IMR-90 (cell line): Measurements from ENCODE around the gene FLT1. TPM values are rescaled to one million over a fixed set of nuclear protein-coding genes. Genes with fewer than 3 reads are reported as not detected.

ENCODE experiments used
- ATAC-seq: fragments of 200-7000 bp; cut with Tn5 transposase; 2 replicates; pipeline ENCODE4 v1.9.1; 2020; ENCODE audit warnings: low read depth, mild to moderate bottlenecking, moderate library complexity
- BruUV-seq: library from RNA; stranded (reverse); fragments of 400-500 nt; replicated peaks from 2 replicates; lab custom pipeline; 2021; lab: Mats Ljungman, UMichigan
- CTCF ChIA-PET: fragments of 300-600 bp; formaldehyde crosslinking; extraction: SDS; loops from one replicate; lab custom pipeline; 2021; ENCODE audit warnings: antibody characterized with exemption; lab: Yijun Ruan, JAX
- POLR2A ChIA-PET: fragments of 300-600 bp; sonication (Branson Sonifier 250); formaldehyde crosslinking; loops from one replicate; lab custom pipeline; 2022; ENCODE audit warnings: antibody characterized with exemption; ENCODE audit not compliant: unreplicated experiment; lab: Charles Lee
- DNase-seq: peaks from one replicate; pipeline ENCODE4 v3.0.0; 2013
- H2AFZ ChIP-seq: replicated peaks from 2 replicates; pipeline ENCODE3; 2013; ENCODE audit warnings: low read length, mild to moderate bottlenecking; ENCODE audit not compliant: poor library complexity
- H2AK5ac ChIP-seq: 2 replicates; pipeline ENCODE4 v1.6.1; 2013; ENCODE audit warnings: low read depth, low read length, inconsistent platforms
- H2AK9ac ChIP-seq: replicated peaks from 2 replicates; pipeline ENCODE3; 2013; ENCODE audit warnings: mild to moderate bottlenecking, low read depth, low read length, moderate library complexity; ENCODE audit not compliant: poor library complexity
- H2BK120ac ChIP-seq: 2 replicates; pipeline ENCODE4 v1.6.1; 2013; ENCODE audit warnings: low read depth, low read length, inconsistent platforms
- H2BK15ac ChIP-seq: 3 replicates; pipeline ENCODE4 v1.6.1; 2013; ENCODE audit warnings: low read depth, low read length, inconsistent platforms
- H2BK20ac ChIP-seq: 2 replicates; pipeline ENCODE4 v1.6.1; 2013; ENCODE audit warnings: low read depth, mild to moderate bottlenecking, inconsistent platforms, low read length, moderate library complexity
- H2BK5ac ChIP-seq: 2 replicates; pipeline ENCODE4 v1.6.1; 2013; ENCODE audit warnings: mild to moderate bottlenecking, low read depth, low read length, inconsistent platforms; ENCODE audit not compliant: poor library complexity, severe bottlenecking
- H3K14ac ChIP-seq: replicated peaks from 2 replicates; pipeline ENCODE4 v1.6.1; 2013; ENCODE audit warnings: low read depth, low read length, inconsistent platforms
- H3K18ac ChIP-seq: 2 replicates; pipeline ENCODE4 v1.6.1; 2013; ENCODE audit warnings: low read depth, low read length, control low read depth
- H3K23ac ChIP-seq: 2 replicates; pipeline ENCODE4 v1.6.1; 2013; ENCODE audit warnings: low read depth, low read length, inconsistent platforms
- H3K27ac ChIP-seq: 2 replicates; pipeline ENCODE4 v1.5.1; 2013; ENCODE audit warnings: mild to moderate bottlenecking, control low read depth, low read length; ENCODE audit not compliant: insufficient read depth
- H3K27me3 ChIP-seq: 2 replicates; pipeline ENCODE4 v1.6.1; 2013; ENCODE audit warnings: low read length; ENCODE audit not compliant: control insufficient read depth, insufficient read depth
- H3K36me3 ChIP-seq: 2 replicates; pipeline ENCODE4 v1.6.1; 2013; ENCODE audit warnings: low read length, mixed read lengths; ENCODE audit not compliant: control insufficient read depth, insufficient read depth
- H3K4ac ChIP-seq: 2 replicates; pipeline ENCODE4 v1.6.1; 2013; ENCODE audit warnings: low read depth, low read length, inconsistent platforms
- H3K4me1 ChIP-seq: 2 replicates; pipeline ENCODE4 v1.6.1; 2013; ENCODE audit warnings: low read length, mixed read lengths; ENCODE audit not compliant: control insufficient read depth, insufficient read depth
- H3K4me2 ChIP-seq: 2 replicates; pipeline ENCODE4 v1.6.1; 2013; ENCODE audit warnings: low read depth, mild to moderate bottlenecking, control low read depth, low read length, moderate library complexity
- H3K4me3 ChIP-seq: 2 replicates; pipeline ENCODE4 v1.5.1; 2013; ENCODE audit warnings: low read depth, mild to moderate bottlenecking, control low read depth, low read length, moderate library complexity; ENCODE audit not compliant: insufficient read depth
- H3K56ac ChIP-seq: 2 replicates; pipeline ENCODE4 v1.6.1; 2013; ENCODE audit warnings: low read length, inconsistent platforms; ENCODE audit not compliant: insufficient read depth; ENCODE audit errors: extremely low read depth
- H3K79me1 ChIP-seq, 2 experiments: 2 replicates each; pipeline ENCODE4 v1.6.1; 2013; ENCODE audit warnings: low read length in 2 of 2, inconsistent platforms in 1 of 2, low read depth in 1 of 2
- H3K9ac ChIP-seq: 2 replicates; pipeline ENCODE4 v1.6.1; 2013; ENCODE audit warnings: low read depth, low read length, control low read depth
- H3K9me1 ChIP-seq: 2 replicates; pipeline ENCODE4 v1.6.1; 2013; ENCODE audit warnings: low read length, inconsistent platforms; ENCODE audit not compliant: insufficient read depth
- H3K9me3 ChIP-seq: 2 replicates; pipeline ENCODE4 v1.6.1; 2013; ENCODE audit warnings: low read length; ENCODE audit not compliant: control insufficient read depth, insufficient read depth
- H4K20me1 ChIP-seq: 2 replicates; pipeline ENCODE4 v1.6.1; 2013; ENCODE audit warnings: low read length, inconsistent platforms; ENCODE audit not compliant: insufficient read depth
- H4K5ac ChIP-seq: 2 replicates; pipeline ENCODE4 v1.6.1; 2013; ENCODE audit warnings: mild to moderate bottlenecking, low read depth, low read length, control low read depth
- H4K8ac ChIP-seq, 2 experiments: 2 replicates each; pipeline ENCODE4 v1.6.1; 2013; ENCODE audit warnings: low read depth in 2 of 2, low read length in 2 of 2, control low read depth in 1 of 2, inconsistent platforms in 1 of 2
- H4K91ac ChIP-seq: 2 replicates; pipeline ENCODE4 v1.6.1; 2013; ENCODE audit warnings: low read depth, low read length, inconsistent platforms; ENCODE audit not compliant: insufficient read depth
- BHLHE40 ChIP-seq: fragments of 150-350 bp; IDR thresholded peaks from 2 replicates; pipeline ENCODE4 v1.6.1; 2016; ENCODE audit warnings: mild to moderate bottlenecking, low read depth, low read length
- CEBPB ChIP-seq: IDR thresholded peaks from 2 replicates; pipeline ENCODE4 v1.6.1; 2012; ENCODE audit warnings: low read depth, low read length, improper control_type of control experiment
- CHD1 ChIP-seq: IDR thresholded peaks from 2 replicates; pipeline ENCODE4 v1.6.1; 2012; ENCODE audit warnings: low read depth, low read length, improper control_type of control experiment
- CTCF ChIP-seq: conservative IDR thresholded peaks from 2 replicates; pipeline ENCODE4 v1.5.1; 2012; ENCODE audit warnings: mild to moderate bottlenecking, low read depth, low read length, improper control_type of control experiment
- RCOR1 ChIP-seq: IDR thresholded peaks from 2 replicates; pipeline ENCODE4 v1.6.1; 2012; ENCODE audit warnings: mild to moderate bottlenecking, low read length, improper control_type of control experiment; ENCODE audit not compliant: insufficient replicate concordance
- RFX5 ChIP-seq: IDR thresholded peaks from 2 replicates; pipeline ENCODE4 v1.8.0; 2012; ENCODE audit warnings: low read depth, mild to moderate bottlenecking, low read length, moderate library complexity
- SMC3 ChIP-seq: fragments of 150-350 bp; IDR thresholded peaks from 2 replicates; pipeline ENCODE4 v1.6.1; 2016; ENCODE audit warnings: low read depth, mild to moderate bottlenecking, antibody characterized with exemption, low read length, moderate library complexity
- WGBS, 2 experiments: methylation state at CpG; one replicate each; pipeline versions ENCODE4 v1.1.5 to v1.1.7; 2013; ENCODE audit warnings: missing lambda C conversion rate in 2 of 2; ENCODE audit not compliant: insufficient read length in 1 of 2; ENCODE audit errors: extremely low coverage in 2 of 2; 5-methylcytosine and 5-hydroxymethylcytosine counted together
- dilution Hi-C: fragments of 300-500 bp; cut with HindIII; formaldehyde crosslinking; loops from one replicate; pipeline ENCODE4 v1.14.3; 2018; ENCODE audit warnings: low sequenced_read_pairs; ENCODE audit not compliant: unreplicated experiment
- in situ Hi-C: fragments of 300-500 bp; cut with MboI; formaldehyde crosslinking; loops from 3 replicates; pipeline ENCODE4 v1.14.3; 2019; ENCODE audit warnings: low sequenced_read_pairs, inconsistent platforms, mixed read lengths
- intact Hi-C: fragments of 100-400 bp; cut with micrococcal nuclease; formaldehyde crosslinking; loops from 2 replicates; pipeline ENCODE4 v1.10.0; 2022
- polyA plus RNA-seq, 3 experiments: library from polyadenylated mRNA; depleted of rRNA; stranded (reverse); fragments of >200 nt; gene quantifications; 2 replicates each; pipeline ENCODE4 v1.2.3, GENCODE V29; 2012; ENCODE audit warnings: low replicate concordance in 1 of 3
- total RNA-seq: library from RNA; depleted of rRNA; stranded (reverse); fragments of >200 nt; gene quantifications from 2 replicates; pipeline ENCODE4 v1.2.3, GENCODE V29; 2012

Gene FLT1
- total and polyA plus RNA-seq, 2 of the 4 experiments (the other 2 are of a cell fraction): 4.5 to 10.4 TPM

GRCh38 chr13:28542804-28543203 is 47.9 kb upstream of the FLT1 start:
- no peaks in the 10 kb centered on the region for H3K4me1 ChIP-seq
- H3K79me1 ChIP-seq: no peaks in the 10 kb centered on the region
- no peak overlapping the region for H3K4ac ChIP-seq
- H3K4me2 ChIP-seq: no peak overlapping the region
- no peak overlapping the region for H4K91ac ChIP-seq
- no peak overlapping the region for H3K56ac ChIP-seq
- H2BK120ac ChIP-seq: no peak overlapping the region
- no peak overlapping the region for H3K14ac ChIP-seq
- H4K20me1 ChIP-seq: no peaks in the 10 kb centered on the region
- no peaks in the 10 kb centered on the region for H3K9me1 ChIP-seq
- H3K9me3 ChIP-seq: peaks cover 8% of the 10 kb centered on the region
- H3K9ac ChIP-seq: no peak overlapping the region
- no peak overlapping the region for H3K27ac ChIP-seq
- no peak overlapping the region for H3K18ac ChIP-seq
- BruUV-seq: no TSS peak
- H3K23ac ChIP-seq: no peak overlapping the region
- H2BK5ac ChIP-seq: no peak overlapping the region
- no peaks in the 10 kb centered on the region for H3K27me3 ChIP-seq
- H2BK20ac ChIP-seq: no peak overlapping the region
- ChIA-PET POLR2A (no interaction called here), CTCF (no interaction called here)
- H2BK15ac ChIP-seq: no peak overlapping the region
- TF ChIP-seq BHLHE40 (no peak), RFX5 (no peak), SMC3 (no peak), RCOR1 (no peak), CTCF (no peak), CHD1 (no peak), CEBPB (no peak)
- dilution Hi-C loops: no loop called here
- H3K36me3 ChIP-seq: no peaks in the 10 kb centered on the region
- in situ Hi-C loops: no loop called here
- WGBS, 2 experiments: no CpG with 5 or more reads among the region's 4 CpGs
- no peak overlapping the region for H3K4me3 ChIP-seq
- ATAC-seq: no peak
- H4K5ac ChIP-seq: no peak overlapping the region
- no peak for DNase-seq
- H2AK5ac ChIP-seq: no peak overlapping the region
- H2AFZ ChIP-seq: no peak overlapping the region
- intact Hi-C loops: no loop called here
- H4K8ac ChIP-seq: no peak overlapping the region
- H2AK9ac ChIP-seq: no peak overlapping the region
